Activated naive CD8-positive, alpha-beta T cell (primary cell): ENCODE measurements around the gene CA10.

ENCODE experiments used
- H3K27ac Mint-ChIP-seq: one replicate; pipeline ENCODE4 v1.8.0; 2021; ENCODE audit warnings: mixed read lengths
- H3K27me3 Mint-ChIP-seq: one replicate; pipeline ENCODE4 v1.8.0; 2021; ENCODE audit warnings: mixed read lengths
- H3K36me3 Mint-ChIP-seq: one replicate; pipeline ENCODE4 v1.8.0; 2021; ENCODE audit warnings: mixed read lengths
- H3K4me1 Mint-ChIP-seq: one replicate; pipeline ENCODE4 v1.8.0; 2021; ENCODE audit warnings: low read depth, mixed read lengths
- H3K4me3 Mint-ChIP-seq: one replicate; pipeline ENCODE4 v1.8.0; 2021; ENCODE audit warnings: mild to moderate bottlenecking, mixed read lengths
- H3K9me3 Mint-ChIP-seq: one replicate; pipeline ENCODE4 v1.8.0; 2021; ENCODE audit warnings: low read depth, mixed read lengths

CA10 gene

DNA sequence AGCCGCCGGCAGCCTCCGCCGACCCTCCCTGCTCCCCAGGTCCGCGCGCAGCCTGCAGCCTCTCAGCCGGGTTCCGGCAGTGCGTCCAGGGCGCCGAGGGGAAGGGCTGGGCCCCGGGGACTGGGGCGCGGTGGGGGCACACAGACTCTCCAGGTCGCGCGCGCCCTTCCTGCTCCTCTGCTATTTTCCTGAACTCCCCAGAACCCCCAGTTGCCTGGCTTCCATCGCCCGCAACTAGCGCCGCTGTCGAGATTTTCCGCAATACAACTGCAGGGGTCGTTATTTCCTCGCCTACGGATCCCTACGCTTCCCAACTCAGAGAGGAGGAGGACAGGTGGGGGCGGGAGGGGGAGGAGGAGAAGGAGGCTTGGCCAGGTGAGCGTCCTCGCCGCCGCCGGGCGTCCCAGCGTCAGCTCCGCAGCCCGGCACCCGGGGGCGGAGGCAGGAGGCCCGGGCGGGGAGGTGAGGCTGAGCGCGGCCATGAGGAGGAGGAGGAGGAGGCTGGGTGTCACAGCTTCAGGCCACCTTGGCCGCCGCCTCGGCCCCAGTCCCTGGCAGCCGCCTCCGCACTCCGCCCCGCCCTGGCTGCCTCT lies at the start of gene CA10:
Gene CA10, minus strand, starts transcription at position 265 of the 593 bp plus-strand sequence.
- Mint-ChIP-seq H3K36me3 (no peaks in the 10 kb centered on the region), H3K9me3 (peaks cover 14% of the 10 kb centered on the region), H3K4me3 (peak within 1 kb of the TSS; percentile 35), H3K4me1 (peaks cover 5% of the 10 kb centered on the region), H3K27me3 (peaks cover 50% of the 10 kb centered on the region), H3K27ac (no peak within 1 kb of the TSS)

DNA sequence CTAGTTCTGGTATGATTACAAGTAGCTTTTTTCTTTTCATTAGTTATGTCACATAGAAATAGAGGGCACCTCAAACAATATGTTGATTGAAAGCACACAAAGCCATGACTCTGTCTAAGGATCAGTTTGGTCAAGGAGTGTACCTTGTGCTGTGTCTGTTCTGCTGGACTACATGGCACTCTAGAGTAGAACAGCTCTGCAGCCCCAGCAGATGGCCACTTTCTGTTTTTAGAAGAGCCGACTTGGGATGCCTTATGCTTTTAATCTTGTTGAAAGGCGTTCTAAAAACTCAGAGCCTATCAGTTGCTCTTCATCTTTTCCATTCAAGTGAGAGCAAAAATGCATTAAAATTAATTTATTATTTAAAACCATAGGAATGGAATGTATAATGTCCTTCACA lies 49.3 kb upstream of the CA10 start:
- H3K36me3 Mint-ChIP-seq = no peaks in the 10 kb centered on the region
- H3K4me3 Mint-ChIP-seq = no peak overlapping the region
- peaks cover 3% of the 10 kb centered on the region for H3K9me3 Mint-ChIP-seq
- H3K27ac Mint-ChIP-seq = no peak overlapping the region
- peaks cover 3% of the 10 kb centered on the region for H3K27me3 Mint-ChIP-seq
- H3K4me1 Mint-ChIP-seq = no peaks in the 10 kb centered on the region

DNA sequence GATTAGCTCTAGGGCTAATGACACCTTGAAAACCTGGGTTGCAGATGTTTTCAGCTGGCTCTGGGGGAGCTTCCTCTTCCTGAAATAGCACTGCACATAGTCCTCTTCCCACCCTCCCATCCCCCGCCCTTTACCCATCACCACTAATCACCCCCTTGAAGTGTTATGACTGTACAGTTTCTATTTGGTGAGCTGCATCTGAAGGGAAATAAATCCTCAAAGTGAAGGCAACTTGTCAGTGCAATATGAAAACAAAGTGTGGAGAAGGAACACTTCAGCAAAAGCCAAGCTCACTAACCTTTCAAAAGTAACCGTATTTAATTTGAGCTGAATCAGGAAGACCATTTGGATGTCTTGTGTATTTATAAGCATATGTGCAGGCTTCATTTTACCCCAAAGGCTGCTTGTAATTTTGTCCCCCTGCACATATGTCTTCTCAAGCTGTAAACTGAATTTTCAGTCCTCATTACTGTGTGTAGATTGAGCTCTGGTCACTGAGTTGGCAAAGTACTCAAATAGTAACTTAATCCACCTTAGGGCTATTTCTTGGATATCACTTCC lies 44.1 kb upstream of the CA10 start:
- Mint-ChIP-seq H3K9me3 (peaks cover 3% of the 10 kb centered on the region), H3K36me3 (no peaks in the 10 kb centered on the region), H3K27me3 (peaks cover 6% of the 10 kb centered on the region), H3K27ac (no peak overlapping the region), H3K4me3 (no peak overlapping the region), H3K4me1 (no peaks in the 10 kb centered on the region)

DNA sequence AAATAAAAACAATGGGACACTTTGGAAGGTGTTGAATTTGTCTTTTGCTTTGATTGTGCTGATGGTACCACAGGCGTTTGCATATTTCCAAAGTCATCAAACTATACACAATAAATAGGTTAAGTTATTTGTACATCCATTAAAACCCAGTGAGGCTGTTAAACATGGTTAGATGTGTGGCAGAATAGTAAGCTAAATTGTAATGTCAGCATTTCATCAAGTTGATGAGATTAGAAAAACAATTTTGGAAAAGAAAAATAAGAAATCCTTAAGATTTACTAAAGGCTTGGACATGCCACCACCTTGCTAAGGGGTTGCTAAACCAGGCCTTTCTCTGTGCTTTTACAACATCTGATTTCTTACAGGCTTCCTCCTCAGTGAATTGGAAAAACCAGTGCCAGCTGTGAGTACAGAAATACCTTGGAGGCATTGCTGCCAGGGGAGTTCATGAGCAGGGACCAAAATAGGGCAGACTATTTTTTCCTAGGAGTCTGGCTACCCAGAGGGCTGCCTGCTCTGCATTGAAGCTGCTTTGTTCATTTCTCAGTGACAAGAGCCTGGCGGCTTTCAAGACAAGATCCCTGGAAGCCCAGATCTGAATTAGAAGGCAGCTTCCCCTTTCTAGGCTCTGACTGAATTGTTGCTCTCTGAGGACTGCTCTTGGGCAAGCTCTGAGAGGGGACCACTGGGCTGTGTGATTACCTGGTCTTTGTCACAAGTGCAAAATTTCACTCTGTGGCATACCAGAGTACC lies 43.4 kb upstream of the CA10 start:
- peaks cover 6% of the 10 kb centered on the region for H3K27me3 Mint-ChIP-seq
- peaks cover 3% of the 10 kb centered on the region for H3K9me3 Mint-ChIP-seq
- no peaks in the 10 kb centered on the region for H3K4me1 Mint-ChIP-seq
- no peak overlapping the region for H3K4me3 Mint-ChIP-seq
- H3K36me3 Mint-ChIP-seq = no peaks in the 10 kb centered on the region
- no peak overlapping the region for H3K27ac Mint-ChIP-seq

DNA sequence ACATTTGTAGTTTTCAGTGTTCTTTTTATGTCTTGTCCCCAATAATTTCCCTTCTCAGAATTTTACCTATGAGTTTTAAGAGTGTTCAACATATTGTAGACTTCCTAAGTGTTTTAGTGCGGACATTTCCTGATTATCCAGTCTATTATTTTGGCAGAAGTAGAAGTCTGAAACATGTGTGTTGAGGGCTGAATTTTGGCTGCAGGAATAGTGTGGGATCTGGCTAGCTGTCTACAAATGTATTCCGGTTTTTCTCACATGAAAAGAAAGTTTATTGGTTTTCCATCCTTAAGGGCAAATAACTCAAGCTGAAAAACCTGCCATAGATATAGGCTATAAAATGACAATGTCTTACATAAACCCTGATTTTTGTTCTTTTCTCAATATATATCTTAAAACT lies 33.0 kb upstream of the CA10 start:
- H3K9me3 Mint-ChIP-seq = no peaks in the 10 kb centered on the region
- no peaks in the 10 kb centered on the region for H3K36me3 Mint-ChIP-seq
- H3K4me3 Mint-ChIP-seq = no peak overlapping the region
- no peaks in the 10 kb centered on the region for H3K4me1 Mint-ChIP-seq
- H3K27me3 Mint-ChIP-seq = peaks cover 5% of the 10 kb centered on the region
- H3K27ac Mint-ChIP-seq = no peak overlapping the region

DNA sequence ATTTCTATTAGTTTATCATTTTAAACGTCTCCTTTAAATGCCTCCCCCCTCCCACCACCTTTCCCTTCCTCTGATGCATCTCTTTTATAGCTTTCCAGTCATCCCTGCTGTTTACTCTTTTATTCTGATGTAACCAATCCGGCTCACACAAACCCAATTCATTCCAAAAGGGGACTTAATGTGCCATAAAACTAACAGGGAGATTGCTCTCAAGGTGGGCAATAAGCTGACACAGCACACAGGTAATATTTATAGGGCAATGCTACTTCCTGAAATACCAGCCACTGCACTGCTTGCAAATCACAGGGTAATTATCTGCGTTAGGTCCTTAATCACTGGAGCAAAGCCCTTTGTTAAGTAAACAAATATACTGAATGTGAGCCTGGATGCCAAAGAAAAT lies 23.3 kb upstream of the CA10 start:
- Mint-ChIP-seq H3K36me3 (no peaks in the 10 kb centered on the region), H3K27me3 (peaks cover 4% of the 10 kb centered on the region), H3K4me3 (no peak overlapping the region), H3K4me1 (no peaks in the 10 kb centered on the region), H3K27ac (no peak overlapping the region), H3K9me3 (no peaks in the 10 kb centered on the region)

DNA sequence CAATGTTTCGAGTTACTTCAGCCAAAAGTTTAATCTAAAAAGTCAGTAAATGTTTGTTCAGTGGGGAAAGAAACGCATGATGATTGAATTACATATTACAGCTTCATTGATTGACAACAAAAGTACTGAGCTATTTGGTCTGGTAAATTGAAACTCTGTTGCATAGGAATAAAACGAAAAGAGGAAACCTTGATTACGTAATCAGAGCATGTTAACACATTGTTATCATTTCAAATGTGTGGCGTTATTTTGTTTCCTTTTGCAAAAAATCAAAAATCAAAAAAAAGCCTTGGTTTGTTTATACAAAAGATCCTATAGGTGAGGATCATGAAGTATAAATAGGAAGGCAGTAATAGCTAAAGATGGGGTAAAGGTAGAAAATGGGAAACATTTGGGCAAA lies 19.5 kb upstream of the CA10 start:
- no peaks in the 10 kb centered on the region for H3K9me3 Mint-ChIP-seq

DNA sequence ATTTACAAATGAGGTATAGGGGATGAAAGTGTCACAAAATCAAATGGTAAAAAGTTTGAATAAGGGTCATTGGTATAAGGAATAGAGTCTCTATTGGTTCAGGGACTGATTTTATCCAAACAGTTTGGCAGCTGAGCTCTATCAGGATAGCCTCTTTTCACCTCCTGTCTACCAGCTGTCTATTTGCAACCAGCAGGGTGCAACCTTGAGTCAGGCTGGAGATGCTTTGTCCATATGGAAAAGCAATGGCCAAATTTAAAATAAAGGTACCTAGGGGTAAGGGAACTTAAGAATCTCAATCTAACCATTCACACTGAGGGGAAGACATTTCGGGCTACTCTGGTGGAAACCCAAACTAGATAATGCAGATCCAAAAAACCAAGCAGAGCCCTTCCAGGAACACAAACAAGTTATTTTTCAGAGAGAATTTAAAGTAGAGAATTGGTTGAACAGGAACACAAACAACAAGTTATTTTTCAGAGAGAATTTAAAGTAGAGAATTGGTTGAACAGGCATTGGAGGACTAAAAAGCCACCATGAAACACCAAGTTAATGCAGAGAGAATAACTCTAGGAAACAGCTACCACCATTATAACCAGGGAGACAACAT lies 12.6 kb upstream of the CA10 start:
- Mint-ChIP-seq H3K27ac (no peak overlapping the region), H3K27me3 (no peaks in the 10 kb centered on the region), H3K36me3 (no peaks in the 10 kb centered on the region), H3K9me3 (no peaks in the 10 kb centered on the region), H3K4me1 (no peaks in the 10 kb centered on the region), H3K4me3 (no peak overlapping the region)

More for the DNA sequence above, 19.5 kb upstream of the CA10 start:
- Mint-ChIP-seq H3K27ac (no peak overlapping the region), H3K4me1 (no peaks in the 10 kb centered on the region), H3K36me3 (no peaks in the 10 kb centered on the region), H3K4me3 (no peak overlapping the region), H3K27me3 (peaks cover 4% of the 10 kb centered on the region)

DNA sequence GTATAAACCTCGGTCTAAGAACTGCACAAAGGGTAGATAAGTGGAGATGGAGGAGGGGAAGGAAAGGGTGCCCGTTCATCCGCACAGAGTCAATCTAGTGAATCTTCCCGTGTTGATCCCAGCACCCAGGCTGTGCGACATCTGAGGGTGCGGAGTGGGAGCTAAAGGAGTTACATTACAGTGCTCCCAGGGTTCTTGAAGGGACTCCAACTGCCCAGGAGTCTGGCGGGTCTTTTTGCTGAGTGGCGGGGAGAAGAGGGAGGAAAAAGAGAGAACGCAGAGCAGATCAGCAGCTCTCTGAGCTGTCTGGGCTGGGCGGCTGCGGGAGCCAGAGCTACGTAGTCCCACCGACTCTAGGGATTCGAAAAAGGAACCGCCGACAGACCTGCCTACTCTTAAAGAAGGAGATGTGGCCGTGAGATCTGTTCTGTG lies 1.6 kb upstream of the CA10 start:
- H3K27ac Mint-ChIP-seq = no peak overlapping the region
- H3K4me1 Mint-ChIP-seq = peaks cover 5% of the 10 kb centered on the region
- no peak overlapping the region for H3K4me3 Mint-ChIP-seq
- peaks cover 17% of the 10 kb centered on the region for H3K9me3 Mint-ChIP-seq
- H3K27me3 Mint-ChIP-seq = peaks cover 44% of the 10 kb centered on the region
- H3K36me3 Mint-ChIP-seq = no peaks in the 10 kb centered on the region

DNA sequence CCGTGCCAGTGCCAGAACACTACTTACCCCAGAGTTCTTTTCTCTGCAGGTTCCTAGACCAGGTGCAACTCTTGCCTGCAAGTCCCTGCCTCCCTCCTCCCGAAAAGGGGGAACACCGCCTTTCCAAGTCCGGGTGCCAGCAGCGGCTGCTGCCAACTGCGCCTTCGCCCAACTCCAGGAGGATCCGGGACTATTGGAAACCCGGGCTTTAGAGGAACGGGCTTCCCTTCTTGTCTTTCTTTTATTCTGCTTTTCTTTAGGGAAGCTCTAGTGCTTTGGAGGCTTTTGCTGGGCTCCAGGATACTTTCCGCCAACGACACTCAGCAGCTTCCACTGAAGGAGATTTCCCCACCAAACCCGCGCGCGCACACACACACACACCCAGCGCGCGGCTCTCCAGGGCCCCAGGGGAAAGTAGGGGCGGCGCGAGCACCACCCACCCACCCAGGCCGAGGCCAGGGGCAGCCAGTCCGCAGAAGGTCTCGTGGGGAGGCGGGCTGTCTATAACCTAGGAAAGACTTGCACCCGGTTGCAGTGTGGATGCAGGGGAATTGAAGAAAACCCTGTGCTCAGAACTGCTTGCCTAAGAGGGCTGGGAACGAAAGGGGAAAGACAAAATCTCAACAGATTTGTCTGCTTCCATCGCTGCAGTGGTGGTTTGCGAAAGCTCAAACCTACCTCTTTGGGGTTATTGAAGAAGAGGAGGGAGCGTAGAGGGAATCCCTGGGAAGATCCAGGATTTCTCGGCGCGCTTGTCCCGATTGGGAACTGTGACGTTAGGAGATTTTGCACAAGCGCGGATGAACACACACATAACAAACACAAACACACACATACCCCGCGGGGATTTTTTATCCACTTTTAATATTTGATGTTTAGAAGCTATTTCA lies 977 bp upstream of the CA10 start:
- no peak overlapping the region for H3K4me3 Mint-ChIP-seq

DNA sequence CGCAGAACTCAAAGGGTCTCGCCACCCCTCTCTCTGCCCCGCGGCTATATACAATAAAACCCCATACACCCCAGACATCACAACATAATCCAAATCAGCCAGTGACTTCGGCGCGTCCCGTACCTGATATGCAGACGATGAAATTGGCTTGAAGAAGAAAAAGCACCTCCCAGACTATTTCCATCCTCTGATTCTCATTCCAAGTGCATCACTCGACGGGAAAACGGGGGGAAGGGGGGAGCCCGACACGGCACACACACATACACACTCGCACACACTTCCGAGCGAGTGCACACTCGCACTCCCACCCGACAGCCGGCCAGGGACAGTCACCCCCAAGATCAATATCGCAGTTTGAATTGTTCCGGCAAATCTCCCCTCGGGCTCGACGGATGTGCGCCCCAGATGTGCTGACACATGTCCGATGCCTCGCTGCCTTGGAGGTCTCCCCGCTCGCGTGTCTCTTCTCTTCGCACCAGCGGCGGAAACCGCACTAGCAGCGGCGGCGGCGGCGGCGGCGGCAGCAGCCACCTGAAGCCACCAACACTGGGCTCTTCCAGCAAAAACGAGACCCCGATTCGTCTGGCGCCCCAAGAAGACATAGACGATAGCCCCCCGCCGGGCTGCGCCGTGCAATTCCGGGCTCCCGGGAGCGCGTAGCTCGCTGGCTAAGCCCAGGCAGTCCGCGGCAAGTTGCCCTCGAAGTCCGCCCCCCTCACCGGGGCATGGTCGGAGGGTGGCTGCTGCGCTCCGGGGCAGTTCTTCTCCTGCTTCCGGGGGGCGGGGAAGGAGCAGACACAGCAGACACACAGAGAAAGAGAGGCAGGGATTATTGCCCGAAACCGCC lies 688 bp downstream of the CA10 start:
- Mint-ChIP-seq H3K4me3 (peak overlapping the region; percentile 35), H3K36me3 (no peaks in the 10 kb centered on the region), H3K27me3 (peaks cover 50% of the 10 kb centered on the region)

More for the DNA sequence above, 977 bp upstream of the CA10 start:
- Mint-ChIP-seq H3K4me1 (peaks cover 5% of the 10 kb centered on the region), H3K36me3 (no peaks in the 10 kb centered on the region), H3K27ac (no peak overlapping the region), H3K9me3 (peaks cover 17% of the 10 kb centered on the region), H3K27me3 (peaks cover 46% of the 10 kb centered on the region)

DNA sequence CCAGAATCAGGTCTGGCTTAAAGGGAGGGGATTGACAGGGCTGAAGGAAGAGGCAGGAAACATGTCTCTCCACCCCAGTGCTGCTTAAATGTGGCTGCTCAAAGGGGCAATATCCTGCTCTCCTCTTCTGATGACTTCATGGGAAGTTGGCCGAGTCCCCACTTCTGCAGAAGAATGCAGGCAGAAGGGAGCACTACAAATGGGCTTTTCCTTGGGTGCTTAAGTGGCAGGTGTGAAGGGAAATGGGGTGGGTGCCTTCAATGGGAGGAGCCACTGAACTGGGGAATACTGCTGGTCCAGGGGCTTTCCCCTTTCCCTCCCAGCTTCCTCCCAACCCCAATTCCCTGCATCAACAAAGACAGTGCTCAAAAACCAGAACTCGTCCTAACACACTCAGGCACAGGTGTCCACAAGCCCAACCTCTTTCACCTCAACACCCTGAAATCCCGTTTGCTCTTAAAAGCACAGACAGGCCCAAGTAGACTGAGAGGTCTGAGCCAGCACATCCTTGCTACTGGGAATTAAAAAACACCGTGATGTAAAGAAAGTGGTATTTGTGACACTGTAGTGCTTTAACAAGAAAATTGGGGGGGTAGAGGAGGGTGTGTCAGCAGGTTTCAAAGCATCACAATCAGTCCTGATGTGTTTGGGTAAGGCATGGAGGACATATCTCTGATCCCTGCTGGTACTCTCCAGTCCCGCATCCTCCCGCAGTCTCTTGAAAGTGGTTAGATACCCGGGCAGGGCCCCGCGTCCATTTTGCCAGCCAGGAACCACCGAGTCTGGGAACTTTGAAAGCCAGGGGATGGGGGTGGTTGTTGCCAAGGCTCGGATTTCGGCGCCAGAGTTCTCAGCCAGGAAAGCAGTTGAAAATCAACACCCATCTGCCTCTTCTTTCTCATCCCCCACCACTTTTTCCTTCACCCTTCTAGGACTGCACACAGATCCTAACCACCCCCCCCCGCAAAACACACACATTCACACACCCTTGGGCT lies 1.6 kb downstream of the CA10 start:
- H3K9me3 Mint-ChIP-seq = peaks cover 4% of the 10 kb centered on the region
- no peak overlapping the region for H3K4me3 Mint-ChIP-seq
- no peak overlapping the region for H3K27ac Mint-ChIP-seq
- H3K36me3 Mint-ChIP-seq = no peaks in the 10 kb centered on the region
- peaks cover 44% of the 10 kb centered on the region for H3K27me3 Mint-ChIP-seq
- peaks cover 5% of the 10 kb centered on the region for H3K4me1 Mint-ChIP-seq

More for the DNA sequence above, 688 bp downstream of the CA10 start:
- Mint-ChIP-seq H3K4me1 (peaks cover 5% of the 10 kb centered on the region), H3K9me3 (peaks cover 13% of the 10 kb centered on the region), H3K27ac (no peak overlapping the region)

DNA sequence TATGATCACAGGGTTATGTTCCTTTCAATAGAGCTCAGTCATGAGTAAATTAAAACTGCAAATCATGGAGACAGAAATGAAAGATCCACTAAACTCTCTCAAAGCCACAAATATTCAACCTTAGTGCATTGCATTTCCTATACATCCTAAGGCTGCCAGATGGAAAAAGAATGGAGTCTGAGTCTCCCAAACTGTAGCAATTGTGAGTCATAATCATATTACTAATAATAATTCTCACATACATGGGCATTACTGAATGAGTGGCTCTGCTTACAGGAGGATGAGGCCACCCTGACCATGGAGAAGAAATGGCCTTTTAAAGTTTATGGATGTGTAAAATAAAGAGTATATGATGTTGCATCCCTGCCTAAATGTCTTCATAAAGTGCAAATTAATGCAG lies 3.2 kb downstream of the CA10 start:
- Mint-ChIP-seq H3K9me3 (no peaks in the 10 kb centered on the region), H3K27me3 (peaks cover 34% of the 10 kb centered on the region), H3K36me3 (no peaks in the 10 kb centered on the region), H3K27ac (no peak overlapping the region), H3K4me3 (no peak overlapping the region), H3K4me1 (peaks cover 5% of the 10 kb centered on the region)
